Spleen (tissue), 7 donors: Measurements from ENCODE around the gene PTPRT.

Source experiments
- POLR2A ChIP-seq, 3 donors: fragments of 450-650 bp; IDR thresholded peaks; one replicate each; pipeline ENCODE4 v1.5.1; 2017; ENCODE audit warnings: antibody characterized with exemption in 3 of 3, mild to moderate bottlenecking in 1 of 3
- POLR2AphosphoS5 ChIP-seq, 3 donors: sonication (generic); formaldehyde crosslinking; IDR thresholded peaks; one replicate each; pipeline ENCODE4 v1.5.1; 2017; ENCODE audit warnings: antibody characterized with exemption in 3 of 3
- TF ChIP-seq, protein P1 (sequence below), 11 experiments: fragments of 200-600 bp in 7 of 11; fragments of 450-650 bp in 4 of 11; sonication (generic) in 4 of 11; IDR thresholded peaks in 8 of 11; conservative IDR thresholded peaks in 3 of 11; 1 replicate in 7 of 11; 2 replicates in 4 of 11; pipeline versions ENCODE4 v1.4.0 to v1.8.0; 2016 to 2021; ENCODE audit warnings: antibody characterized with exemption in 11 of 11, inconsistent platforms in 4 of 11, mild to moderate bottlenecking in 1 of 11
- donor health status: DM: no; HTN: no; CAD: no; lungs with moderate emphysema.
- donor health status: DM: no; HTN: no; CAD: no.
- donor health status: DM: no; HTN: no; CAD: no.

DNA sequence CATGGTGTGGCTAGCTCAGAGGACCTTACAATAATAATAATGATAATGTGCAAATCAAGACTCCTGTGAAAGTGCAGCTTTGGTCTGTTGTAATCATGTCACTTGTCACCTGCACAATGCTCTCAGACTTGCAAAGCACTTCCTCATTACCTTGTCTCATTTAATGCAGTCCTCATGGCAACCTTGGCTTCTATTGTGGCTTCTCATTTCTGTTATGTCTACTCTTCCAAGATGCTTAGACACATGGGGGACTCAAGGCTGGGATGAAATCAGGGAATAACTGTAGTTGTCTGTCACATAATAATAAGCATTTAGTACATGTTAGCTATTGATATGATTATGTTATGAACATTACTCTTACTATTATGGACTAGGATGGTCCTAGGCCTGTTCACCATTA lies 484.2 kb downstream of the PTPRT start:
- TF ChIP-seq POLR2A (IDR thresholded peaks at IDR 0.05) (no peak), POLR2AphosphoS5 (IDR thresholded peaks at IDR 0.05) (no peak)
- TF ChIP-seq, protein P1, sequence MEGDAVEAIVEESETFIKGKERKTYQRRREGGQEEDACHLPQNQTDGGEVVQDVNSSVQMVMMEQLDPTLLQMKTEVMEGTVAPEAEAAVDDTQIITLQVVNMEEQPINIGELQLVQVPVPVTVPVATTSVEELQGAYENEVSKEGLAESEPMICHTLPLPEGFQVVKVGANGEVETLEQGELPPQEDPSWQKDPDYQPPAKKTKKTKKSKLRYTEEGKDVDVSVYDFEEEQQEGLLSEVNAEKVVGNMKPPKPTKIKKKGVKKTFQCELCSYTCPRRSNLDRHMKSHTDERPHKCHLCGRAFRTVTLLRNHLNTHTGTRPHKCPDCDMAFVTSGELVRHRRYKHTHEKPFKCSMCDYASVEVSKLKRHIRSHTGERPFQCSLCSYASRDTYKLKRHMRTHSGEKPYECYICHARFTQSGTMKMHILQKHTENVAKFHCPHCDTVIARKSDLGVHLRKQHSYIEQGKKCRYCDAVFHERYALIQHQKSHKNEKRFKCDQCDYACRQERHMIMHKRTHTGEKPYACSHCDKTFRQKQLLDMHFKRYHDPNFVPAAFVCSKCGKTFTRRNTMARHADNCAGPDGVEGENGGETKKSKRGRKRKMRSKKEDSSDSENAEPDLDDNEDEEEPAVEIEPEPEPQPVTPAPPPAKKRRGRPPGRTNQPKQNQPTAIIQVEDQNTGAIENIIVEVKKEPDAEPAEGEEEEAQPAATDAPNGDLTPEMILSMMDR (IDR thresholded peaks at IDR 0.05 in 8 of 11, conservative IDR thresholded peaks at IDR 0.05 in 3 of 11): no peak
